ENCODE measurements around the gene TAOK2.
"Not testable (repeated sequence)": the region's sequence is repeated elsewhere in the genome, so short reads cannot be mapped to it uniquely, and the experiment has no call there.

Gene TAOK2

GRCh38 chr16:30004811-30005242, 31.2 kb downstream of the TAOK2 start:
- DNase-seq, result no peak

GRCh38 chr16:30005341-30006094, 31.9 kb downstream of the TAOK2 start:
- peak; percentile 54 for DNase-seq

- no peak for DNase-seq
Measured at GRCh38 chr16:30006095-30006473, 32.4 kb downstream of the TAOK2 start.

- DNase-seq, result no peak
Measured at GRCh38 chr16:30006659-30007377, 33.1 kb downstream of the TAOK2 start.

GRCh38 chr16:30007378-30007895, 33.8 kb downstream of the TAOK2 start:
- DNase-seq, result no peak

- no peak for DNase-seq
Measured at GRCh38 chr16:30009085-30009862, 35.6 kb downstream of the TAOK2 start.

- DNase-seq, result no peak
Measured at GRCh38 chr16:30009990-30010843, 36.5 kb downstream of the TAOK2 start.

- peak; percentile 30 for DNase-seq
Measured at GRCh38 chr16:30010844-30011713, 37.4 kb downstream of the TAOK2 start, which contains the start of gene DOC2A. Gene DOC2A, minus strand, starts transcription at chr16:30011027. Its CDS starts 805 bp downstream, at chr16:30010222.

- DNase-seq, result no peak
Measured at GRCh38 chr16:30011714-30012504, 38.2 kb downstream of the TAOK2 start.

GRCh38 chr16:30012598-30012997, 38.9 kb downstream of the TAOK2 start:
- DNase-seq, result not testable (repeated sequence)

- DNase-seq, result not testable (repeated sequence)
Measured at GRCh38 chr16:30015450-30015849, 41.8 kb downstream of the TAOK2 start.

- no peak for DNase-seq
Measured at GRCh38 chr16:30016555-30017276, 43.0 kb downstream of the TAOK2 start.

GRCh38 chr16:30017277-30017656, 43.6 kb downstream of the TAOK2 start:
- no peak for DNase-seq

GRCh38 chr16:30017937-30018336, 44.3 kb downstream of the TAOK2 start:
- not testable (repeated sequence) for DNase-seq

- DNase-seq, result no peak
Measured at GRCh38 chr16:30018731-30019158, 45.1 kb downstream of the TAOK2 start.

GRCh38 chr16:30022887-30023286, 49.2 kb downstream of the TAOK2 start, which contains the start of gene C16orf92:
Gene C16orf92, plus strand, starts transcription at chr16:30023198. Its CDS starts 143 bp downstream, at chr16:30023341.
- no peak for DNase-seq

- DNase-seq, result no peak
Measured at GRCh38 chr16:30023586-30023985, 49.9 kb downstream of the TAOK2 start.

- DNase-seq, result no peak
Measured at GRCh38 chr16:30024451-30024850, 50.8 kb downstream of the TAOK2 start.

- no peak for DNase-seq
Measured at GRCh38 chr16:30025156-30025555, 51.5 kb downstream of the TAOK2 start.

All from CD4-positive, alpha-beta T cell treated with Interleukin-12 subunit alpha and Interleukin-12 subunit beta, for 1 hour (primary cell).